HL-60/S4 treated with phorbol 12-myristate 13-acetate at 8.2 ng/mL for 4 days and 3 days (cell line): ENCODE results near the gene SNX14.
"Not testable (repeated sequence)": the region's sequence is repeated elsewhere in the genome, so short reads cannot be mapped to it uniquely, and the experiment has no call there.

ENCODE experiments used
- in situ Hi-C: fragments of 300-500 bp; cut with MboI; formaldehyde crosslinking; loops from 2 replicates; pipeline ENCODE4 v1.15.0; 2022; ENCODE audit warnings: low sequenced_read_pairs

SNX14 gene

GRCh38 chr6:85593438-85594196, at the start of gene SNX14:
SNX14 (minus strand) TSS chr6:85593858; CDS start chr6:85593718, 140 bp downstream.
- in situ Hi-C loops: no loop called here

GRCh38 chr6:85642774-85643536, 49.3 kb upstream of the SNX14 start, which contains the start of gene SYNCRIP:
SYNCRIP (minus strand) TSS chr6:85642886; CDS start chr6:85641439, 1,447 bp downstream.
- in situ Hi-C loops: no loop called here

GRCh38 chr6:85641897-85642773, 48.5 kb upstream of the SNX14 start:
- in situ Hi-C loops: no loop called here

GRCh38 chr6:85641522-85641896, 47.9 kb upstream of the SNX14 start:
- in situ Hi-C loops: no loop called here

- in situ Hi-C loops: no loop called here
Observed at GRCh38 chr6:85640821-85641220, 47.2 kb upstream of the SNX14 start.

- in situ Hi-C loops: no loop called here
Observed at GRCh38 chr6:85637579-85637978, 43.9 kb upstream of the SNX14 start.

- in situ Hi-C loops: no loop called here
Observed at GRCh38 chr6:85632164-85632942, 38.7 kb upstream of the SNX14 start.

GRCh38 chr6:85631117-85631516, 37.5 kb upstream of the SNX14 start:
- in situ Hi-C loops: not testable (repeated sequence)

GRCh38 chr6:85628353-85628752, 34.7 kb upstream of the SNX14 start:
- in situ Hi-C loops: no loop called here

- in situ Hi-C loops: no loop called here
Observed at GRCh38 chr6:85620308-85620707, 26.6 kb upstream of the SNX14 start.

GRCh38 chr6:85614780-85615179, 21.1 kb upstream of the SNX14 start:
- in situ Hi-C loops: no loop called here

GRCh38 chr6:85612690-85613474, 19.2 kb upstream of the SNX14 start:
- in situ Hi-C loops: no loop called here

- in situ Hi-C loops: no loop called here
Observed at GRCh38 chr6:85610182-85610895, 16.7 kb upstream of the SNX14 start.

- in situ Hi-C loops: no loop called here
Observed at GRCh38 chr6:85602100-85602499, 8.4 kb upstream of the SNX14 start.

- in situ Hi-C loops: no loop called here
Observed at GRCh38 chr6:85600713-85601313, 7.2 kb upstream of the SNX14 start.

GRCh38 chr6:85594197-85594930, 706 bp upstream of the SNX14 start:
- in situ Hi-C loops: no loop called here

- in situ Hi-C loops: no loop called here
Observed at GRCh38 chr6:85592033-85592432, 1.6 kb downstream of the SNX14 start.

- in situ Hi-C loops: no loop called here
Observed at GRCh38 chr6:85591207-85591606, 2.5 kb downstream of the SNX14 start.
